Naive thymus-derived CD8-positive, alpha-beta T cell (primary cell): ENCODE data around the gene DEGS2. TPM values are rescaled to one million over a fixed set of nuclear protein-coding genes. Genes with fewer than 3 reads are reported as not detected.

Experiments used
- ATAC-seq, 2 donors: fragments of 150-1000 bp; cut with Tn5 transposase in 1 of 2; sonication (Bioruptor Pico), chemical (Tn5 transposase) in 1 of 2; 1 replicate in 1 of 2; 2 replicates in 1 of 2; pipeline ENCODE4 v1.10.0; 2021; ENCODE audit warnings: mild to moderate bottlenecking in 2 of 2, moderate library complexity in 2 of 2
- POLR2A ChIA-PET: fragments of 350-600 bp; sonication (Branson Sonifier 250); formaldehyde crosslinking; loops from one replicate; lab custom pipeline; 2021; ENCODE audit warnings: antibody characterized with exemption; lab: Charles Lee
- DNase-seq, 10 donors: peaks; one replicate each; pipeline versions ENCODE4 v3.0.0 to v3.0.0-alpha.2; 2020 to 2022
- H3K27ac Mint-ChIP-seq, 10 donors: one replicate each; pipeline ENCODE4 v1.8.0; 2020 to 2022; ENCODE audit warnings: mild to moderate bottlenecking in 10 of 10, mixed read lengths in 10 of 10, moderate library complexity in 4 of 10, inconsistent platforms in 1 of 10
- H3K27me3 Mint-ChIP-seq, 5 donors: one replicate each; pipeline ENCODE4 v1.8.0; 2021 to 2022; ENCODE audit warnings: mixed read lengths in 5 of 5
- H3K36me3 Mint-ChIP-seq, 3 donors: one replicate each; pipeline ENCODE4 v1.8.0; 2020 to 2022; ENCODE audit warnings: mixed read lengths in 3 of 3, mild to moderate bottlenecking in 2 of 3, inconsistent platforms in 1 of 3
- H3K4me1 Mint-ChIP-seq, 4 donors: one replicate each; pipeline ENCODE4 v1.8.0; 2021 to 2022; ENCODE audit warnings: mixed read lengths in 4 of 4
- H3K4me3 Mint-ChIP-seq, 10 donors: one replicate each; pipeline ENCODE4 v1.8.0; 2020 to 2022; ENCODE audit warnings: mild to moderate bottlenecking in 10 of 10, mixed read lengths in 10 of 10, moderate library complexity in 6 of 10, inconsistent platforms in 1 of 10
- H3K9me3 Mint-ChIP-seq, 9 donors: one replicate each; pipeline ENCODE4 v1.8.0; 2020 to 2022; ENCODE audit warnings: mixed read lengths in 9 of 9, mild to moderate bottlenecking in 3 of 9, inconsistent platforms in 1 of 9, moderate library complexity in 1 of 9
- polyA plus RNA-seq, 3 donors: library from polyadenylated mRNA; unstranded; fragments of 300-500 nt; fragmentation: Illumina TruSeq; gene quantifications; one replicate each; pipeline ENCODE4 v1.2.3, GENCODE V29; 2021
- total RNA-seq, 8 experiments: library from RNA in 2 of 8; stranded (reverse) in 2 of 8; gene quantifications; one replicate each; pipeline ENCODE4 v1.2.3 and lab custom pipeline; 2021 to 2026

Gene DEGS2
- total and polyA plus RNA-seq, 5 experiments from 2014 or later: 0.39 to 1.1 (median 0.75) TPM; not detected in 1

DNA sequence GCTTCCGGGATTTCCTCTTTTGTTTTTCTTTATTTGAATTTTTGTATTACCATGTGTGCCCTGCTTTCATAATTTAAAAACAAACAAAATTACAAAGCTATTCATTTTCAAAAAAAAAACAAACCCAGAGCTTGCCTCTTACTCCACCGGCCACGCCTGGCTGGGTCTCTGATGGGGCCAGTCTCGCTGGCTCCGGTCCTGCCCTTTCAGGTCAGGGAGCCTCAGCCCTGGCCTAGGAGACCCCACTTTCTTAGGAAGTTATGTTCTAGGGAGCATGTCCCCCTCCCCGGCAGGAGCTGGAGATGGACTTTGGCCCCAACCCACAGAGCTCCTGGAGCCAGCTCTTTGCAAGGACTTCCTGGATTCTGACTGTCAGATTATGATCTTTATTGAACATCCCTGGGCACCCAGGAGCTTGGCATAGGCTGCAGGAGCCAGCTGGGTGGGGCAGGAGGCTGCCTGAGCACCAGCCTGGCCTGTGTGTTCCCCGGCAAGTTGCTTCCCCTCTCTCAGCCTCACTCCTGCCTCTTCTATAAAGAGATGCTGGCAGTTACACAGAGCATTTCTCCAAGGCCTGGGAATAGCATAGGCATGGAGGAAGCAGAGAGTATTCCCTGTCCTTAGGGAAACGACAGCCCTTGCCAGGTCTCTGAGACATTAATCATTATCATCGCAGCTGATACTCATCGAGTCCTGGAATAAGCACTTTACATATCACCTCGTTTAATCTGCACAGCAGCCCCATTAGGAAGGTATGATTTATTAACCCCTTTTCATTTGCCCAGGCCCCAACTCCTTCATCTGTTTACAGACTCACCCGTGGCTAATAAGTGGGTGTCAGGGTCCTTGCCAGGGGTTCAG lies 3.5 kb downstream of the DEGS2 start:
- POLR2A ChIA-PET: interaction anchor here (1.1 to 7.8 kb wide), 2 partner anchors 10 to 50 kb away, joined by 3 to 48 read pairs; no protein-coding TSS in a partner anchor

GRCh38 chr14:100155049-100155621 lies 4.3 kb downstream of the DEGS2 start:
- peaks cover 0 to 9% (median 5%) of the 10 kb centered on the region in 4 donors for H3K4me1 Mint-ChIP-seq
- peaks cover 0 to 20% (median 3%) of the 10 kb centered on the region in 5 donors for H3K27me3 Mint-ChIP-seq
- no peak overlapping the region for H3K27ac Mint-ChIP-seq
- H3K4me3 Mint-ChIP-seq: peak overlapping the region in 1 of 10 donors; percentile 63
- peaks cover 0 to 6% (median 5%) of the 10 kb centered on the region in 3 donors for H3K36me3 Mint-ChIP-seq
- ATAC-seq: no peak
- peaks cover 0 to 10% (median 5%) of the 10 kb centered on the region in 9 donors for H3K9me3 Mint-ChIP-seq
- POLR2A ChIA-PET: interaction anchor here (1.1 to 7.8 kb wide), 2 partner anchors 9 to 49 kb away, joined by 3 to 48 read pairs; no protein-coding TSS in a partner anchor
- DNase-seq: peak in 1 of 10 donors; percentile 60

More for the DNA sequence above, 3.5 kb downstream of the DEGS2 start:
- H3K4me3 Mint-ChIP-seq: peak overlapping the region in 1 of 10 donors; percentile 12
- no peak for ATAC-seq
- no peak overlapping the region for H3K27ac Mint-ChIP-seq
- no peak for DNase-seq
- peaks cover 0 to 21% (median 3%) of the 10 kb centered on the region in 5 donors for H3K27me3 Mint-ChIP-seq
- H3K4me1 Mint-ChIP-seq: peaks cover 0 to 10% (median 5%) of the 10 kb centered on the region in 4 donors
- peaks cover 0 to 10% (median 5%) of the 10 kb centered on the region in 9 donors for H3K9me3 Mint-ChIP-seq
- peaks cover 0 to 6% (median 5%) of the 10 kb centered on the region in 3 donors for H3K36me3 Mint-ChIP-seq

- H3K27ac Mint-ChIP-seq: no peak overlapping the region
- POLR2A ChIA-PET: interaction anchor here (0.7 kb wide), 1 partner anchor 18 kb away, joined by 3 read pairs; no protein-coding TSS in a partner anchor
- peaks cover 0 to 10% (median 5%) of the 10 kb centered on the region in 9 donors for H3K9me3 Mint-ChIP-seq
- ATAC-seq (no peak), DNase-seq (peak in 1 of 10 donors; percentile 45)
- peaks cover 0 to 6% (median 5%) of the 10 kb centered on the region in 3 donors for H3K36me3 Mint-ChIP-seq
- no peak overlapping the region for H3K4me3 Mint-ChIP-seq
- H3K4me1 Mint-ChIP-seq: peaks cover 4 to 6% (median 5%) of the 10 kb centered on the region in 4 donors
- H3K27me3 Mint-ChIP-seq: peaks cover 0 to 14% (median 3%) of the 10 kb centered on the region in 5 donors
These were observed 5.9 kb downstream of the DEGS2 start for GRCh38 chr14:100153560-100153959.

- peaks cover 0 to 5% (median 0%) of the 10 kb centered on the region in 5 donors for H3K27me3 Mint-ChIP-seq
- POLR2A ChIA-PET: interaction anchor here (1.0 to 1.4 kb wide), 3 partner anchors 10 to 40 kb away, joined by 3 to 4 read pairs (median 4); no protein-coding TSS in a partner anchor
- peaks cover 0 to 10% (median 5%) of the 10 kb centered on the region in 9 donors for H3K9me3 Mint-ChIP-seq
- H3K36me3 Mint-ChIP-seq: peaks cover 0 to 6% (median 5%) of the 10 kb centered on the region in 3 donors
- ATAC-seq (no peak), DNase-seq (no peak)
- H3K27ac Mint-ChIP-seq: peak overlapping the region in 2 of 10 donors; percentile 18 to 44
- H3K4me1 Mint-ChIP-seq: peaks cover 12 to 20% (median 16%) of the 10 kb centered on the region in 4 donors
- peak overlapping the region in 1 of 10 donors; percentile 45 for H3K4me3 Mint-ChIP-seq
These were observed 7.4 kb downstream of the DEGS2 start for GRCh38 chr14:100152091-100152490.

DNA sequence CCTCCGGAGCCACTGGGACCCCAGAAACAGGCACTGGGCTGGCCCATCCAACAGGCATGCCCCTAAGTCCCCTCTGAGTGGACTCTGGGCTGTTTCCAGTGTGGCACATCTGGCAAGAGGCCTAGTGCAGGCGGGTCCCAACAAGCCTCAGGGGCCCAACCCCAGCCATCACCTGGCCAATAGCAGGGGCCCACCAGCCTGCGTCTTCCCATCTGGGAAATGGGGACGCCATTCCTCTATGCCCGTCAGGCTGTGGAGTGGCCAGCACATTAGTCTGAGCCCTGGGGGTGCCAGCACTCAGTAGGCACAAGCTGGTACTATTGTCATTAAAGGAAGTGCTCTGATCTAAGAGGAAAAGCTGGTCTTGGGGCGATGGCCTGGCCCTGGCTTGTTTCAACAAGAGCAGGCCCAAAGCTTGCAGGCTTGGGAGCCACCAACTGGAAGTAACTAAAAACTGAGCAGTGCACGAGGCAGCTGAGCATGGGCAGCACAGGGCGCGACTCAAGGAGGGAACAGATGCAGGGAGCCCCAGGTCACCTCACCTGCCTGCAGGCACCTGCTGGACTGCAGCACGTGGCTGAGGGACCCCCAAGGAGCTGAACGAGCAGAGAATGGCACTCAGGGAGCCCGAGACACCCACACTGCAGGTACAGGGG lies 8.4 kb downstream of the DEGS2 start:
- ATAC-seq (no peak), DNase-seq (no peak)
- Mint-ChIP-seq H3K36me3 (peaks cover 0 to 6% (median 5%) of the 10 kb centered on the region in 3 donors), H3K9me3 (peaks cover 0 to 10% (median 5%) of the 10 kb centered on the region in 9 donors), H3K4me1 (peaks cover 16 to 27% (median 22%) of the 10 kb centered on the region in 4 donors), H3K4me3 (no peak overlapping the region), H3K27me3 (peaks cover 0 to under 1% (median 0%) of the 10 kb centered on the region in 5 donors), H3K27ac (peak overlapping the region in 4 of 10 donors; percentile 31 to 57 (median 46))
- POLR2A ChIA-PET: interaction anchor here (1.0 to 1.4 kb wide), 4 partner anchors 9 to 17 kb away, joined by 3 to 4 read pairs (median 4); partner anchors contain the start of gene DEGS2

GRCh38 chr14:100149851-100150611 lies 9.4 kb downstream of the DEGS2 start:
- peaks cover 0 to 7% (median 3%) of the 10 kb centered on the region in 9 donors for H3K9me3 Mint-ChIP-seq
- ATAC-seq: no peak
- peak in 1 of 10 donors; percentile 62 for DNase-seq
- H3K4me3 Mint-ChIP-seq: no peak overlapping the region
- peaks cover 17 to 32% (median 26%) of the 10 kb centered on the region in 4 donors for H3K4me1 Mint-ChIP-seq
- POLR2A ChIA-PET: interaction anchor here (1.1 kb wide), 1 partner anchor 10 kb away, joined by 3 read pairs; the partner anchor contains the start of gene DEGS2
- peaks cover 0 to 3% (median 1%) of the 10 kb centered on the region in 3 donors for H3K36me3 Mint-ChIP-seq
- no peak overlapping the region for H3K27ac Mint-ChIP-seq
- H3K27me3 Mint-ChIP-seq: no peaks in the 10 kb centered on the region

- ATAC-seq: no peak
- POLR2A ChIA-PET: interaction anchor here (5.0 to 5.2 kb wide), 2 partner anchors 9 to 44 kb away, joined by 33 to 48 read pairs; partner anchors contain the start of gene DEGS2
- peak in 2 of 10 donors; percentile 30 to 64 for DNase-seq
- Mint-ChIP-seq H3K27ac (peak overlapping the region in 4 of 10 donors; percentile 64 to 98 (median 90)), H3K36me3 (no peaks in the 10 kb centered on the region), H3K27me3 (no peaks in the 10 kb centered on the region), H3K4me1 (peaks cover 16 to 37% (median 27%) of the 10 kb centered on the region in 4 donors), H3K4me3 (peak overlapping the region in 3 of 10 donors; percentile 51 to 87 (median 75)), H3K9me3 (peaks cover 0 to 3% (median 0%) of the 10 kb centered on the region in 9 donors)
These were observed 10.4 kb downstream of the DEGS2 start for GRCh38 chr14:100148837-100149731.

DNA sequence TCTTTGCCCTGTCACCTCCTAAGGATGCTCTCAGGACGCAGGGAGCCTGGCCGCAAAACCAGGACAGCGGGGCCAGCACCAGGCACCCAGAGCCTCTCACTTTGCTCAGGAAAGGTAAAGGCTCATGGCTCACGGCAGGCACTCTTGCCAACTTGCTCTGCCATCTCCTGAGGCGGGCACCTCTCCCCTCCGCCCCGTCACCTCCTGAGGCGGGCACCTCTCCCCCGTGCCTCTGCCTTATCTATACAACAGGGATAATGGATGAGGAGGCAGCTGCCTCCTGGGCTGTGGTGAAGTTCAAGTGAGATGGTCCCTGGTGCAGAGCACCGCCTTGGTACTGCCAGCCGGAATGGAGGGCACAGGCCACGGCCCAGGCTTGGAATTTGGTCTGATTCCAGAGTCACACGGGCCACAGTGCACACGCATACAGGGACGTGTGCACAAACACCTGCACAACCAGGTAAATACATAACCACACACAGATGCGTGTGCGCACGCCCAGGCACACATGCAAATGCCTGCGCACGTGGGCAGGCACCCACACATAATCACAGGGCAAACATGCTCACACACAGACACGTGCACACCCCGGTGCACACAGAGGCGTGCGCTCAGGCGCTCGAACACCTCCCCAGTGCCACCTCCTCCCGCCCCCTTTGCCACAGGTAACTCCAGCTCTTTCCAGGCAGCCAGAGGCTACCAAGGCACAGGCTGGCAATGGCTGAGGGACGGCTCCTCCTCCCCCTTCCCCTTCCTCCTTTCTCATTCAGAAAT lies 11.6 kb downstream of the DEGS2 start:
- peak in 2 of 10 donors; percentile 36 to 37 for DNase-seq
- Mint-ChIP-seq H3K9me3 (no peaks in the 10 kb centered on the region), H3K36me3 (peaks cover 0 to 6% (median 0%) of the 10 kb centered on the region in 3 donors), H3K27ac (peak overlapping the region; percentile 65 to 98 (median 88)), H3K27me3 (no peaks in the 10 kb centered on the region), H3K4me3 (peak overlapping the region; percentile 57 to 88 (median 84)), H3K4me1 (peaks cover 17 to 41% (median 29%) of the 10 kb centered on the region in 4 donors)
- peak; percentile 7 to 9 for ATAC-seq
- POLR2A ChIA-PET: interaction anchor here (0.6 to 5.2 kb wide), 10 partner anchors 11 to 93 kb away, joined by 3 to 48 read pairs (median 6); partner anchors contain the start of gene DEGS2

GRCh38 chr14:100147181-100147631 lies 12.2 kb downstream of the DEGS2 start:
- H3K27me3 Mint-ChIP-seq: no peaks in the 10 kb centered on the region
- H3K4me1 Mint-ChIP-seq: peaks cover 15 to 42% (median 29%) of the 10 kb centered on the region in 4 donors
- peak overlapping the region; percentile 74 to 88 (median 84) for H3K4me3 Mint-ChIP-seq
- POLR2A ChIA-PET: interaction anchor here (0.5 to 5.2 kb wide), 19 partner anchors 11 to 176 kb away, joined by 3 to 48 read pairs (median 4); partner anchors contain the start of gene DEGS2
- H3K9me3 Mint-ChIP-seq: no peaks in the 10 kb centered on the region
- peaks cover 0 to 10% (median 0%) of the 10 kb centered on the region in 3 donors for H3K36me3 Mint-ChIP-seq
- DNase-seq (peak; percentile 56 to 92 (median 80)), ATAC-seq (peak; percentile 74 to 82)
- H3K27ac Mint-ChIP-seq: peak overlapping the region; percentile 78 to 98 (median 92)
